Activated CD4-positive, alpha-beta T cell treated with anti-CD3 and anti-CD28 coated beads, Interleukin-2, Interleukin-6, amounts not matched to agents 100 ng/mL and 50 ng/mL, durations not matched to agents 16 hours and 8 hours (primary cell): ENCODE measurements around the gene CACNA1D.

Experiments used
- DNase-seq: peaks from one replicate; pipeline ENCODE4 v3.0.0-alpha.2; 2020

CACNA1D gene

DNA sequence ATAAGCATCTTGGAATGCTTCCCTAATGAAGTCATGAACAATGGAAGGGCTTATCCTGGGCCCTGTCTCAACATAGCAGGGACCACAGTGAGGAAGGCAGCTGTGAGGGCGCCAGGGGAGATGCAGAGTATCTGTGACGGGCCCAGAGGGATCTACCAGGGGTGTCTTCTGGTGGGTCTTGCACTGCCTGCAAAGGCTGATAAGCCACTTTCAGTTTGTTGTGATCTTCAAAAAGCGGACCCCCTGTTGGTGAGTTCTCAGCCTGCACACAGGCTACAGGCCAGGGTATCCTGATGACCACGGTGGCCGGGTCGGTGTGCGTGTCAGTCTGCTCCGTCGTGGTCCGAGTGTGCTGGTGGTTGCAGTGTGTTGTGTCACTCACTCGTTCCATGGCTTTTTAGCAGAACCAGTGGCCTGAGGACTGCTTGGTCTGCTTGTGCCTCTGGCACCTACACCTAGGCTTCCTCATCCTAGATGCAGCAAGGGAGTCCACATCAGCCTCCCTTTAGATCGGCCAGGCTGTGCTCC lies 305.0 kb downstream of the CACNA1D start:
- no peak for DNase-seq

DNA sequence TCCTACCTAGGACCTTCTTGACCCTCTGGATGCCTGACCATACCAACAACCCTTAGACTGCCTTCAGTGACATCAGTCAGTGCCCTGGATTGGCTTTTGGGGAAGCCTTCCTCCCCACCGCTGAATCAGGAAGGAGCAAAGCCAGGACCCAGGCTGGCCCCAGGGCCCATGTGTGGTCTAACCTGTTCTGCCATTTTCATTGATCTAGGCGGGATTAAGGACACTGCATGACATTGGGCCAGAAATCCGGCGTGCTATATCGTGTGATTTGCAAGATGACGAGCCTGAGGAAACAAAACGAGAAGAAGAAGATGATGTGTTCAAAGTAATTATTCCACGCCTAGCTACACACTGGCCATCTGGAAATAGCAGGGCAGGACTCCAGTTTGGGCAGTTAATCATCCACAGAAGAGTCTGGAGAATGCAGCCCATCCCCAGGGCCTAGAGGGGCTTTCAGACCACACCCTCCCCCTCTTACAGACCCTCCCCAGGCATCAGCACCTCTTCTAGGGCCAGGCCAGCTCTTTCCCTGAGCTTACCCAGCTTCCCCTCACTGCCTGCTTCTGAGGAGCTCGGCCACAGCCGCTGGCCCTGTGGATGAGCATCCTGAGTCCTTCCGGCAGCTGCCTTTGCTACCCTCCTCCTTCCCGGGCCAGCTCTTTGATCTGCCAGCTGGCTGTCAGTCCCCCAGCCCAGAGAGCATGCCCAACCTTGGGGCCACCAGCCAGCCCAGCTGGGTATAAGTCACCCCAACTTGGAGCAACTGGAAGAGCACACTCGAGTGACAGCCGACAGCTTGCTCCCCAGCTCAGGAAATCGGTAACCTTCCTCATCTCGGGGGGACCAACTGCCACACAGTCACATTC lies 305.9 kb downstream of the CACNA1D start:
- no peak for DNase-seq

DNA sequence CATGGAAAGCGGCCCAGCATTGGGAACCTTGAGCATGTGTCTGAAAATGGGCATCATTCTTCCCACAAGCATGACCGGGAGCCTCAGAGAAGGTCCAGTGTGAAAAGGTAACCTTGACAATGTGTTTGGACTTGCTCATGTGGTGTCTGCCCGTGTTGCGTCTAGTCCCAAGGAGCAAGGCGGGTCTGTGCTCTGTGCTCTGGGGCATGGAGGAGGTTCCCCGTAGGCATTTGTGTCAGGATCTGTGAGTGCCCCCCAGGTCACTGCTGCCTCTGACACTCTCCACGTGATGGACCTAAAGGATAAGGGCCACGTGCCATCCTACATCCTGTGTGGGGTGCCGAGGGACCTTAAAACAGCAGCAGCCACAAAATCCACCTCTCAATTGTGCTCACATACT lies 306.9 kb downstream of the CACNA1D start:
- DNase-seq: no peak

DNA sequence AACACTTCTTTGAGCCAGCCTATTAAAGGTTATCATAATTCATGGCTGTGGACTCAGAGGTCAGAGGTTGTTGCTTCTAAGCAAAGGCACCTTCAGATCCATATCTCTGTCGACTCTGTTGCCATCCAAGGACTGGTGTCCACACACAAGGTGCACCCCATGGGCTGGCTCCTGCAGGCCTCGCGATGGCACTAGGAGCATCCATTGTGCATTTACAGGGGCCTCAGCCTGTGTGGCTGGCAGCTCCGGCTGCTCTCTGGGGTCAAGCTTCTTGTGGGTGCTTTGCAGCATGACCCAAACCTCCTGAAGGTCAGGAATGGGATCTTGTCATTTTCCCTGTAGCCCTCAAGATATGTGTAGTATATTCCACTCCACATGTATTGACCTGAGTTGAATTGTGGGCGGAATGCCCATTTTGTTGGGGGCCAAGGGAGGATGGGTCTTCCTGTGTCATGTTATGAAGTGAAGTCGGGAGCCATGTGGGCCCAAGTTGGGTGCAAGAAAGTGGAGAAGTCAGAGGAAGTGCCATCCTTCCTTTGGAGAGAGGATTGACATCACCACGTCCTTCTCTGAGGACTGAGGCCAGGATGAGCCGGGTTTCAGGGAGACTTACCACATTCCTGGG lies 308.0 kb downstream of the CACNA1D start:
- no peak for DNase-seq

DNA sequence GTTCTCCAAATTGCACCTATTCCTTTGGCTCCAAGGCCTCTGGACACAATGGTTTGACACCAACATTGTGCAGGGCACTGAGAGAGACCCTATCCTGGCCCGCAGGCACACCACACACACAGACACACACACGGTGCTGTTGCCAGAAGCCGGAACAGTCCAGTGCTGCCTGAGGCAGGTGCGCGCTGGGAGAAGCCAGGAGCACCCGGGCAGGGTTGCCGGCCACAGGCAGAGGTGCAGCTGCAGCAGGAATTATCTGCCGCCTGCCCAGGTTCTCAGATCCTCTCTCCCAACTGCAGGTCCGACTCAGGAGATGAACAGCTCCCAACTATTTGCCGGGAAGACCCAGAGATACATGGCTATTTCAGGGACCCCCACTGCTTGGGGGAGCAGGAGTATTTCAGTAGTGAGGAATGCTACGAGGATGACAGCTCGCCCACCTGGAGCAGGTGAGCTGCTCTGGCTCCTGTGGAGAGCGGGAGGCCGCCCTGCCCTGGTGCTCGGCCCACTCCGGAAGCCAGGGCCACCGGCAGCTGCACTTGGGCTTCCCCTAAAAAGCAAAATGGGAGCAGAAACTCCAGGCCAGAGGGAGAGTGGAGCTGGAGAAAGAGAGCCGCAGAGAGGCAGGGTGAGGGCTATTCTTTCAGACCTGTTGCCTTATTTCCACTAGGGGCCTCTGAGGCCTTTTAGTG lies 308.9 kb downstream of the CACNA1D start:
- no peak for DNase-seq

DNA sequence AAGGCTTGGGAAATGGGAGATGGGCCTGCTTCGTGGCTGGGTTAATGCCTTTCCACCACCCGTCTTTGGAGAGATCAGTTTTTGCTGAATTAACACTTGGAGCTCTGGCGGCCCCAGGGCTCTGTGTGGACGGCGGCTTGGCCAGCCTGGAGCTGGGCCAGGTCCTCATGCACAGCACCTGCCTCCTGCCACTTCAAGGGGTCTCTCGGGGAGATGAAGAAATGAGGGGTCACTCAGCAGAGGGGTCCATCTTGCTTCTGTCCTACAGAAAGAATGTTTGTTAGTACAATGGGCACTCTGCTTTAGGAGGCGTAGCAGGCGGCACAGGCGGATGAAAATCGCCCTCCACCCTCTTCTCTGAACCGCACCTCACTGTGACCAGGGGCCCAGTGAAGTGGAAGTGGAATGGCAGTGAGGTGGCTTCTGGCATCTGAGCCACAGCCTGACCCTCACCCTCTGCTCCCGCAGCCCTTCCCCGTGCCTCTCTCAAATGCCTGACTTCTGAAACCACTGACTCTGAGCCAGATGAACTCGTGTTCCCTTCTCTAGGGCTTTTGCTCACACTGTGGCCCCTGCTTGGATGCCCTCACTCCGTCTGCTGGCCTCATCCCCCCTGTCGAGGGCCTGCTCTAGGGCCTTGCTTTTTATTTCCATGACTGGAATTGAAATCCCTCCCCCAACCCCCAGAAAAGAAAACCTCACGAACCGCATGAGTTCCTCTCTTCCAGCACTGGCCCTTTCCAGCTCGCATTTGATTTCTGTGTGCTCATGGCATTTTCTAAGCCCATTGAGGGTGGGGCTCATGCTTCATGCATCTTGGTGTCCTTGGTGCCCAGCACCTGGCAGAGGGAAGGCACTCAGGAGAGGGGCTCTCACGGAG lies 309.6 kb downstream of the CACNA1D start:
- no peak for DNase-seq

DNA sequence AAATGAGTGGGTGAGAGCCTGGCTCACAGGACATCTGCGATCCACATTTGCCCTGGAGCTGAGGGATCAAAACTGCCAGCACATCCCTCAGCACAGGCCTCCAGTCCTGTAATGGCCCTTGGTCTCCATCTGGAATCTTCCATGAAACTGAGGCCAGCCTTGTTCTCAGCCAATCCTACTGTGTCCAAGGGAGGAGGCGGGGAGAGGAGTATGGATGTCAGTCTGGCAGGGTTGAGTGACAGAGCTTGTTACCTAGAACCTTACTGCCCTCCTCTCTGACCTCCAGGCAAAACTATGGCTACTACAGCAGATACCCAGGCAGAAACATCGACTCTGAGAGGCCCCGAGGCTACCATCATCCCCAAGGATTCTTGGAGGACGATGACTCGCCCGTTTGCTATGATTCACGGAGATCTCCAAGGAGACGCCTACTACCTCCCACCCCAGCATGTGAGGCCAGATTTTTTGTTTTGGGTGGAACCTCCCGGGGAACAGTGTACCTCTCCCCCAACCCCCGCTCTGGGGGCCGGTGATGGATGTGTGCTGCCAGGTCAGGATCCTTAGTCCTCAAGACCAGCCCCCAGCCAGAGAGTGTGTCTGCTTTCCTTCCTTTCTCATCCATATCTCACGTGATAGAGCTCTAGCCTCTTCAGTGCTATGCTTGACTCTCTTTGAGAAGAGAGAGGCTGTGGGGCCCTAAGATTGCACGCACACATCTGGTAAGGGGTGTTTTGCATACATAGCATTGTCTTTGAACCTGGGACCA lies 310.5 kb downstream of the CACNA1D start:
- DNase-seq: no peak

DNA sequence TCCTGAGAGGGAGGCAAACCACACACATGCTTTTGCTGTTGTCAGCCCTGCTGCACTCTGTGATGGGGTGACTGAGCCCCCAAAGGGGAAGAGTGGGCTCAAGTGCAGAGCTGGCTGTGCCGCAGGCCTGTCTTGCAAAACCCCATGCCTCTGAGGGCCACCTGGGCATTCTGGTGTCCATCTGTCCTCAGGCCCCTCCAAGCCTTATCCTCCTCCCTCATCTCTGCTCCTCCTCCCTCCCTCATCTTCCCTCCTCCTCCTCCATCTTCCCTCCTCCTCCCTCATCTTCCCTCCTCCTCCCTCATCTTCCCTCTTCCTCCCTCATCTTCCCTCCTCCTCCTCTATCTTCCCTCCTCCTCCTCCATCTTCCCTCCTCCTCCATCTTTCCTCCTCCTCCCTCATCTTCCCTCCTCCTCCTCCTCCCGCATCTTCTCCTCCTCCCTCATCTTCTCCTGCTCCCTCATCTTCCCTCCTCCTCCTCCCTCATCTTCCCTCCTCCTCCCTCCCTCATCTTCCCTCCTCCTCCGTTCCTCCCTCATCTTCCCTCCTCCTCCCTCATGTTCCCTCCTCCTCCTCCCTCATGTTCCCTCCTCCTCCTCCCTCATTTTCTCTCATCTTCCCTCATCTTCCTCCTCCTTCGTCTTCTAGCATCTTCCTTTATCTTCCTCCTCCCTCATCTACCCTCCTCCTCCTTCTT lies 311.2 kb downstream of the CACNA1D start:
- DNase-seq: no peak

DNA sequence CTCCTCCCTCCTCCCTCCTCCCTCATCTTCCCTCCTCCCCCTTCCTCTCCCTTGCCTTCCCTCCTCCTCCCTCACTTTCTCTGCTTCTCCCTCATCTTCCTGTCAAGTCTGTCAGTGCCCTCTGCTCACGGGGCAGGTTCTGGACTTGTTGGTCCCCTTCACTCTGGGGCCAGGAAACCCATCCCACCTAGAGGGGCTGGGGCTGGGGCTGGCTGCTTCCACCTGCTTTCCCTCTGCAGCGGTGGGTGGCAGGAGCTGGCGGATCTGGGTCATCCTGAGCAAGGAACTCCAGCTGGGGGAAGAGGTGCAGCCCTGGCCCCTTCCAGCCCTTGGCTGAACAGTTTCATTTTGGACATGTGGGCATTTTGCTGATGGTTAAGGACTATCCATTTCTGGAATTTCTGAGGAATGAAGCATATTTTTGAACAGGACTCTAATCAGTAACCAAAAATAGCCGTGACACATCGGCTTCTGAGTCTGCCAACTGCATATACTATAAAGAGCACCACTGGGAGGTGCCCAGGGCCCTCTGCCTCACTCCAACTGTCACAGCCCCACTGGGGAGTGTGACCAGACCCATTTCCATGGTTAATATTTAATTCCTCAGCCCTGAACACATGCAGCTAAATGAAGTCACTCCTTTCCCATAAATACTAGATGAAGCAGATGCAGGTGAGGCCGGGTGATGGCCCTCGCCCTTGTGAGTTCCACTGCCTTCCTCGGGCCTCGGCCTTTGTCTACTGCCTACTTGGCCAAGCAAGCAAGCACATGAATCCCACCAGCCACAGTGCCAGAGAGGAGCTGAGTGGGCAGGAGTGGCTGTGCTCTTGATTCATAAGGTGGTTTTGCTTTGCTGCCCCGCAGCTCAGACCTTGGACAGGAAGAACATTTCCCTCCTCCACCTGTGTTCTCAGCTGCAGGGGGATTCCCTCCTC lies 312.0 kb downstream of the CACNA1D start:
- DNase-seq: no peak

DNA sequence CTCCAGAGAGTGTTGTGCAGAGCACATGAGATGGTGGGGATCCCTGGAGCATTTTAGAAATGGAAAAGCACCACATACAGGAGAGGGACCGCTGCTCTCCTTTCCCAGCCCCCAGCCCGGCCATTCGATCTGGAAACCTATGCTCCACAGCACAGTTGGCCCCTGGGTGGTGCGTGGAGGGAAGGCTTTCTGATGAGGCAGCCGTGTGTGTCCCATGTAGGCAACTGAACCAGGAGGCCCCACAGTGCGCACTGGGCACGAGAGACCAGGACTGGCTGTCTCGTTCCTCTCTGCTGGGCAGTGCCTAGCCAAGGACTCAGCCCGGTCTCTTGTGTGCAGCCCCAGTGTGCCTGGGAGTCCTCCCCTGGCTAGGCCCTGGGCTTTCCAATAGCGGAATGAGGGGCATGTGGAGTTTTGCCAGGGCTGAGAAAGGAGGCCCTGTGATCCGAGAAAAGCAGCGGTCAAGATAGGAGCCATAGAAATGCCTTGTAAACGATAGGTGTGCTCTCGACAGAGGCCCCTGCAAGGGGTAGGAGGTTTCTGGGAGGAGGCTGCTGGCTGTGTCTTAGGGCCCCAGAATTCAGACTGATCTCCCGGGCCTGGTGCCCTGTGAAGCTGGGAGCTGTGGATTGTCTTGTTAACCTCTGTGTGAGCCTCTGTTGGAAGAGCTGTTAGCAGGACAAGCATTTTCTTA lies 312.9 kb downstream of the CACNA1D start:
- no peak for DNase-seq

DNA sequence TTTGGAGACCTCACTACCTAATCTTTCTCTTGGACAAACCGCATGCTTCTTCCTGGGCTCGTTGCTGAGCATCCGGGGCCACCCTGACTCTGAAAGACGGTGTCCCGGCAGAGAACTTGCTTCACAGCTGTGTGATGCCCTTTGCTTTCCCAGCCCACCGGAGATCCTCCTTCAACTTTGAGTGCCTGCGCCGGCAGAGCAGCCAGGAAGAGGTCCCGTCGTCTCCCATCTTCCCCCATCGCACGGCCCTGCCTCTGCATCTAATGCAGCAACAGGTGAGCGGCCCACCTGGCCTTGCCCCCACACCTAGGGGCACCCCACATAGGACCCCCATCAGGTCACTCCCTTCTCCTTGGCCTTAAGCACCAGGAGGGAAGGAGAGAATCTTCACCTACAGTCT lies 314.1 kb downstream of the CACNA1D start:
- no peak for DNase-seq

DNA sequence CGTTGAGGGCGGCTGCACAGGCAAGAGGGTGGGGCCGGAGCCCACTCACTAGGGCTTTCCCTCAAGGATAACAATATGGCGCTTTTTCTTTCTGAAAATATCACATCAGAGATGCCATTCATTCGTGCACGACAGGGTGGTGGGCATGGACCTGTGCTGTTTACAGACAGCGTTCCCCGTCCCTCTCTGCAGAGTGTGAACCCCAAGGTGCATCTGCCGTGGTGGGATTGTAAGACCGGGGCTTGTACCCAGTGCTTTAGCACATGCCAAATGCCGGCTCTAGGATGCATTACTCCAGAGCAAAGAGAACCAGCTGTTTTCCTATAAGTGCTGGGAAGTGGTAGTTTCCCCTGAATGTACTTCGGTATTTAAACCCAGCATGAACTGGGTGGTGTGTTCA lies 314.9 kb downstream of the CACNA1D start:
- DNase-seq: no peak

DNA sequence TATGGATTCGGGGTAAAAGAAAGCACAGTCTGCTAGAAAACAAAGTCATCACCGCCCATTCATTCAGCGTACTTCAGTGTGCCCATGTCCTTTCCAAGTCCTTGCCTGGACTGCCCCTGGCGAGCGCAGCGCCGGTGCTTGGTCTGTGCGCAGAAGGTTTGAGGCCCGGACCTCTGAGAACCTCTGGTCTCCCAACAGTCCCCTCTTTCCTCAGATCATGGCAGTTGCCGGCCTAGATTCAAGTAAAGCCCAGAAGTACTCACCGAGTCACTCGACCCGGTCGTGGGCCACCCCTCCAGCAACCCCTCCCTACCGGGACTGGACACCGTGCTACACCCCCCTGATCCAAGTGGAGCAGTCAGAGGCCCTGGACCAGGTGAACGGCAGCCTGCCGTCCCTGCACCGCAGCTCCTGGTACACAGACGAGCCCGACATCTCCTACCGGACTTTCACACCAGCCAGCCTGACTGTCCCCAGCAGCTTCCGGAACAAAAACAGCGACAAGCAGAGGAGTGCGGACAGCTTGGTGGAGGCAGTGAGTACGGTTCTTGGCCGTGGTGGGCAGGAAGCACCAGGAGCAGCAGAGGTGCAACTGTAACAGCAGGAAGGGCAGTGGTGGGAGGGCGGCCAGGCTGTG lies 315.5 kb downstream of the CACNA1D start:
- no peak for DNase-seq

DNA sequence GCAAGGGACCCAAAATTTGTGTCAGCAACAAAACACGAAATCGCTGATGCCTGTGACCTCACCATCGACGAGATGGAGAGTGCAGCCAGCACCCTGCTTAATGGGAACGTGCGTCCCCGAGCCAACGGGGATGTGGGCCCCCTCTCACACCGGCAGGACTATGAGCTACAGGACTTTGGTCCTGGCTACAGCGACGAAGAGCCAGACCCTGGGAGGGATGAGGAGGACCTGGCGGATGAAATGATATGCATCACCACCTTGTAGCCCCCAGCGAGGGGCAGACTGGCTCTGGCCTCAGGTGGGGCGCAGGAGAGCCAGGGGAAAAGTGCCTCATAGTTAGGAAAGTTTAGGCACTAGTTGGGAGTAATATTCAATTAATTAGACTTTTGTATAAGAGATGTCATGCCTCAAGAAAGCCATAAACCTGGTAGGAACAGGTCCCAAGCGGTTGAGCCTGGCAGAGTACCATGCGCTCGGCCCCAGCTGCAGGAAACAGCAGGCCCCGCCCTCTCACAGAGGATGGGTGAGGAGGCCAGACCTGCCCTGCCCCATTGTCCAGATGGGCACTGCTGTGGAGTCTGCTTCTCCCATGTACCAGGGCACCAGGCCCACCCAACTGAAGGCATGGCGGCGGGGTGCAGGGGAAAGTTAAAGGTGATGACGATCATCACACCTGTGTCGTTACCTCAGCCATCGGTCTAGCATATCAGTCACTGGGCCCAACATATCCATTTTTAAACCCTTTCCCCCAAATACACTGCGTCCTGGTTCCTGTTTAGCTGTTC lies 316.9 kb downstream of the CACNA1D start:
- no peak for DNase-seq

DNA sequence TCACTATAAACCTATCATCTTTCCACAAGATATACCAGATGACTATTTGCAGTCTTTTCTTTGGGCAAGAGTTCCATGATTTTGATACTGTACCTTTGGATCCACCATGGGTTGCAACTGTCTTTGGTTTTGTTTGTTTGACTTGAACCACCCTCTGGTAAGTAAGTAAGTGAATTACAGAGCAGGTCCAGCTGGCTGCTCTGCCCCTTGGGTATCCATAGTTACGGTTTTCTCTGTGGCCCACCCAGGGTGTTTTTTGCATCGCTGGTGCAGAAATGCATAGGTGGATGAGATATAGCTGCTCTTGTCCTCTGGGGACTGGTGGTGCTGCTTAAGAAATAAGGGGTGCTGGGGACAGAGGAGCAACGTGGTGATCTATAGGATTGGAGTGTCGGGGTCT lies 318.0 kb downstream of the CACNA1D start:
- no peak for DNase-seq

DNA sequence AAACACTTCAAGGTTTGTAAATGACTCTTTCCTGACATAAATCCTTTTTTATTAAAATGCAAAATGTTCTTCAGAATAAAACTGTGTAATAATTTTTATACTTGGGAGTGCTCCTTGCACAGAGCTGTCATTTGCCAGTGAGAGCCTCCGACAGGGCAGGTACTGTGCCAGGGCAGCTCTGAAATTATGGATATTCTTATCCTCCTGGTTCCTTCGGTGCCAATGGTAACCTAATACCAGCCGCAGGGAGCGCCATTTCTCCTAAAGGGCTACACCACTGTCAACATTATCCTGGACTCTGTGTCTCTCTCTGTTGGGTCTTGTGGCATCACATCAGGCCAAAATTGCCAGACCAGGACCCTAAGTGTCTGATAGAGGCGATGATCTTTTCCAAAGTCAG lies 318.8 kb downstream of the CACNA1D start:
- DNase-seq: no peak

DNA sequence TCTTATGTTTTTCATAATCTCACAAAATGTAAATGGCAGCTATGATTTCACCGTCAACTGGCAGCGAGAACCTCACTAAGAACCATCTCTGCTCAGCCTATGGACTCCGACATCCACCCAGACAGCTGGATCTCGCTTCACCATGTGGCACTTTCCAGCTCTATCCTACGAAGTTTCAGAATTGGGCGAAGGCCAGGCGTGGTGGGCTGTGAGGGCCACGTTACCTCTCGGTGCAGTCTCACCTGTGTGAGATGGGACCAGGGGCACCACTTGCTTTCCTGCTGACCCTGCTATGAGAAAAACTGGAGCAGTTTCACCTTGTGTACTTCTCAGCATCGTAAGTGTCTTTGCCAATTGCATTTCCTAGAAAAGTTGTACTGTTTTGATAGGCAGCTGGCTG lies 319.5 kb downstream of the CACNA1D start:
- DNase-seq: no peak

DNA sequence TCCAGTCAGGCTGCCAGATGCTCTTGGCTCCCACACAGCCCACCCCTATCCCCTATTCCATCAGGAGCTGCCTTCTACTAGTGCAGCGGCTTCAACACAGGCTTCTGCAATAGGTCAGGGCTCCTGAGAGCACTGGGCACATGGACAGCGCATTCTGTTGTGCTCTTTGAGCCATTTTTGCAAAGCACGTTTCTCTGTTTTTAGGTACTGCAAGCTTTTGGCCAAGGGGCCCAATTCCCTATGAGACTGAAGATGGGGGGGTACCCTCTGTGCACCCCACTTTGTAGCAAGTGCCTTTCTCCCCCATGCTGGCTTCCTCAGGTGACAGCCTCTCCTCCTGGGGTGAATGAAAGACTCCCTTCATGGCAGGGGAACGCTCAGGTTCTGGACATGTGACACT lies 320.7 kb downstream of the CACNA1D start:
- no peak for DNase-seq
